Psoas muscle (tissue), 8 donors: ENCODE data around the gene CDH20. TPM values are rescaled to one million over a fixed set of nuclear protein-coding genes. Genes with fewer than 3 reads are reported as not detected.
"Not testable (repeated sequence)": the region's sequence is repeated elsewhere in the genome, so short reads cannot be mapped to it uniquely, and the experiment has no call there.

Experiments used
- ATAC-seq, 4 donors: fragments of 200-7000 bp; cut with Tn5 transposase; one replicate each; pipeline ENCODE4 v1.9.1; 2020; ENCODE audit warnings: moderate library complexity in 3 of 4, mild to moderate bottlenecking in 2 of 4
- DNase-seq, 2 donors: peaks; one replicate each; pipeline ENCODE4 v3.0.0-alpha.2; 2020
- H3K27ac ChIP-seq: fragments of 200-600 bp; one replicate; pipeline ENCODE4 v1.8.0; 2022
- H3K27me3 ChIP-seq, 3 donors: fragments of 200-600 bp in 1 of 3; one replicate each; pipeline versions ENCODE4 v1.6.1 to v1.8.0; 2013 to 2022; ENCODE audit warnings: low read length in 2 of 3, mild to moderate bottlenecking in 2 of 3, moderate library complexity in 1 of 3; ENCODE audit not compliant: insufficient read depth in 3 of 3
- H3K36me3 ChIP-seq, 2 donors: fragments of 200-600 bp in 1 of 2; one replicate each; pipeline versions ENCODE4 v1.6.1 to v1.8.0; 2013 to 2022; ENCODE audit warnings: low read depth in 1 of 2, mild to moderate bottlenecking in 1 of 2, moderate library complexity in 1 of 2; ENCODE audit not compliant: insufficient read depth in 1 of 2
- H3K4me1 ChIP-seq: fragments of 200-600 bp; one replicate; pipeline ENCODE4 v1.8.0; 2022
- H3K4me3 ChIP-seq: fragments of 200-600 bp; one replicate; pipeline ENCODE4 v1.8.0; 2022; ENCODE audit warnings: mild to moderate bottlenecking
- H3K9me3 ChIP-seq: fragments of 200-600 bp; one replicate; pipeline ENCODE4 v1.8.0; 2022
- whole genome bisulfite sequencing, 3 donors: extraction: QIAGEN DNeasy Blood & Tissue Kit; methylation state at CpG; one replicate each; pipeline versions ENCODE4 v1.1.6 to v1.1.7; 2013; 5-methylcytosine and 5-hydroxymethylcytosine counted together
- intact Hi-C, 2 donors: fragments of 100-400 bp; cut with DNase I; formaldehyde crosslinking; loops; one replicate each; pipeline versions ENCODE4 v1.11.0 to v1.14.2; 2022
- polyA plus RNA-seq, 3 donors: library from polyadenylated mRNA; stranded (reverse); fragments of 200-250 nt; gene quantifications; one replicate each; pipeline ENCODE4 v1.2.3, GENCODE V29; 2013
- total RNA-seq, 4 donors: library from RNA; stranded (reverse); fragmentation: NEBNext Ultra II Directional in 2 of 4; extraction: Animal tissue kit (Norgen Biotek cat#: 25700) in 2 of 4; gene quantifications; one replicate each; pipeline versions ENCODE4 v1.2.1 to v1.2.4, GENCODE V29; 2021 to 2023
- TF ChIP-seq, protein P1 (sequence below): fragments of 200-600 bp; IDR thresholded peaks from one replicate; pipeline ENCODE4 v1.8.0; 2022; ENCODE audit warnings: antibody characterized with exemption
- donor health status: healthy with polysubstance abuse.
- donor health status: DM: no; HTN: no; CAD: no; lungs with moderate emphysema.
- donor health status: Bipolar disorder and iron deficiency.
- donor health status: healthy.
- donor health status: DM: yes; HTN: yes; CAD: no.
- donor health status: DM: no; HTN: no; CAD: no.
- donor health status: DM: no; HTN: no; CAD: no.
- donor health status: DM: yes; HTN: yes; CAD: no.

CDH20 gene
- total and polyA plus RNA-seq, 7 donors = 0.10 to 16.3 (median 2.6) TPM

DNA sequence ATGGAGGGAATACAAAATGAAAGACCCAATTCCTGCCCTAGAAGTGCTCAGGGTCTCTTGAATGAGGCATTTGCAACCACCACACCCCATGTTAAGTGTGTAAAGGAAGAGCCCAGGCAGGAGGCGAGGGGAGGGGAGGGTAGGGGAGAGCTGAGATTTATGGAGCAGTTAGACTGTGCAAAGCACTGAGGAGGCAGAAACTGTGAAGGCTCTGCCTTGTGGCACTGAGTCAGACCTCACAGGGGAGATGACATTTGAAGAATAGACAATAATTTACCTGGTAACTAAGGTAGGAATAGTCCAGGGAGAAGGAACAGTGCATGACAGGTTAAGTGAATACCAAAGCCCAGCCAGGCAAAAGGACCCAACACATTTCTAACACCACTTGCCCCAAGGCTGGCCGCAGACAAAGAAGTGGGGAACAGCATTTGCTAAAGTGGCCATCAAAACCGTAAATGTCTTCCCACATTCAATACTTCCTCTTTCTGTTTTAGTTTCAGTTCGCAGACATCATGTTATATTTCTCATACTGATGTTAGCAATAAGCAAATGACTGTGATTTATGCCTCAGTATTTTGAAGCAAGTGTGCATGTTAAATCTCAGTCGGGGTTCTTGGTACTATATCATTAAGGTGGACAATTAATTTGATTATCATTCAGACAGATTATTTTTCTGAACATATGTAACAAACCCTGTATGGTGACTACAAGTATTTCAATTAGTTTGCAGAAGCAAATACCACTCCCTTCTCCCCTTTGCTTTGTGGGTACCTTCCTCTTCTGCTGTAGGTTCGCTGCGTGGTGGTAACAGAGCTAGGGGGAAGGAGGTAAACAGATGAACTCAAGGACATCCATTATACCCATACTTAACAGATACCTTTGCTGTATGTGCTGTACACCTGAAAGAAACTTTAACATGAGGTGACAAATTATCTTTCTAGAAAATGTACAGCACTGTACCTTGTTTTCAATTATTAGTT, 27.5 kb downstream of the CDH20 start:
- intact Hi-C loops = no loop called here
- H3K36me3 ChIP-seq = no peaks in the 10 kb centered on the region
- ATAC-seq (no peak), DNase-seq (no peak)
- WGBS, 3 donors = 70 to 76% (median 74%) methylated on average over 7 of the region's 7 CpGs
- H3K27ac ChIP-seq = no peak overlapping the region
- TF ChIP-seq, protein P1, sequence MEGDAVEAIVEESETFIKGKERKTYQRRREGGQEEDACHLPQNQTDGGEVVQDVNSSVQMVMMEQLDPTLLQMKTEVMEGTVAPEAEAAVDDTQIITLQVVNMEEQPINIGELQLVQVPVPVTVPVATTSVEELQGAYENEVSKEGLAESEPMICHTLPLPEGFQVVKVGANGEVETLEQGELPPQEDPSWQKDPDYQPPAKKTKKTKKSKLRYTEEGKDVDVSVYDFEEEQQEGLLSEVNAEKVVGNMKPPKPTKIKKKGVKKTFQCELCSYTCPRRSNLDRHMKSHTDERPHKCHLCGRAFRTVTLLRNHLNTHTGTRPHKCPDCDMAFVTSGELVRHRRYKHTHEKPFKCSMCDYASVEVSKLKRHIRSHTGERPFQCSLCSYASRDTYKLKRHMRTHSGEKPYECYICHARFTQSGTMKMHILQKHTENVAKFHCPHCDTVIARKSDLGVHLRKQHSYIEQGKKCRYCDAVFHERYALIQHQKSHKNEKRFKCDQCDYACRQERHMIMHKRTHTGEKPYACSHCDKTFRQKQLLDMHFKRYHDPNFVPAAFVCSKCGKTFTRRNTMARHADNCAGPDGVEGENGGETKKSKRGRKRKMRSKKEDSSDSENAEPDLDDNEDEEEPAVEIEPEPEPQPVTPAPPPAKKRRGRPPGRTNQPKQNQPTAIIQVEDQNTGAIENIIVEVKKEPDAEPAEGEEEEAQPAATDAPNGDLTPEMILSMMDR = no peak
- no peaks in the 10 kb centered on the region for H3K9me3 ChIP-seq
- no peaks in the 10 kb centered on the region for H3K27me3 ChIP-seq
- no peak overlapping the region for H3K4me3 ChIP-seq
- H3K4me1 ChIP-seq = no peaks in the 10 kb centered on the region

DNA sequence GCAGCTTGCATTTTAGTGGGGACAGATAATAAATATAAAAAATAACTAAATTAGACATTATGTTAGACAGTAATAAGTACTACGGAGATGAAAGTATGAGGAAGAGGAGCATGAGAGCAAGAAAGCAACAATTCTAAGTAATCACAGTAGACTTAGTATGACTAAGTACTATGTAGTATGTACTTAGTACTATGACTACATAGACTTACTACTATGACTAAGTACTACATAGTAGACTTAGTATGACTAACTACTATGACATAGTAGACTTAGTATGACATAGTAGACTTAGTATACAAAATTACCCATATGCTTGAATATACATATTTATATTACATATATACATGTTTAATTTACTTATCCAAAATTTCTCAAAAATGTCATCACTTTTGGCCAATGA, 29.3 kb downstream of the CDH20 start:
- Histone ChIP-seq H3K4me1 (no peaks in the 10 kb centered on the region), H3K27me3 (no peaks in the 10 kb centered on the region), H3K4me3 (no peak overlapping the region), H3K27ac (no peak overlapping the region), H3K36me3 (no peaks in the 10 kb centered on the region), H3K9me3 (no peaks in the 10 kb centered on the region)
- TF ChIP-seq, protein P1 = no peak
- ATAC-seq = no peak
- no peak for DNase-seq
- intact Hi-C loops = no loop called here
- WGBS, 3 donors = 88 to 100% (median 90%) methylated on average over 1 of the region's 1 CpG

DNA sequence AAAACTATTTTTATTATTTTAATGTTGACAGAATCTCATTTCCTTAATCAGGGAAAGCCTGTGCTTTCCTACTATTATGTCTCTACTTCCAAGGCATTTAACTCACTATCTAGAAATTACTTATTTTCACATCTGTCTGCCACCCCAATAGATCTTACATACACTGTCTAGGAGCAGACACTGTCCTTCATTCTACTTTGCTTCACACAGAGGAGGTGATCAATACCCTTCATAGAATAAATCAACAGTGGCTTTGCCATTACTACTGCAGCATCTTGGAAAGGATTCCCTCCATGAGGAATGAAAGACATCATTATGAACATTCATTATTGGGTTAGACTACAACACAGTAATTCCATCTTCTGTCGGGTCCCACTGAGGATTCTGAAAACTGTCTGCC, 31.7 kb downstream of the CDH20 start:
- ATAC-seq (no peak), DNase-seq (no peak)
- intact Hi-C loops = no loop called here
- Histone ChIP-seq H3K36me3 (no peaks in the 10 kb centered on the region), H3K27ac (no peak overlapping the region), H3K4me3 (no peak overlapping the region), H3K4me1 (no peaks in the 10 kb centered on the region), H3K27me3 (no peaks in the 10 kb centered on the region), H3K9me3 (no peaks in the 10 kb centered on the region)
- 77 to 81% (median 78%) methylated on average over 1 of the region's 1 CpG for WGBS, 3 donors
- TF ChIP-seq, protein P1 = no peak

DNA sequence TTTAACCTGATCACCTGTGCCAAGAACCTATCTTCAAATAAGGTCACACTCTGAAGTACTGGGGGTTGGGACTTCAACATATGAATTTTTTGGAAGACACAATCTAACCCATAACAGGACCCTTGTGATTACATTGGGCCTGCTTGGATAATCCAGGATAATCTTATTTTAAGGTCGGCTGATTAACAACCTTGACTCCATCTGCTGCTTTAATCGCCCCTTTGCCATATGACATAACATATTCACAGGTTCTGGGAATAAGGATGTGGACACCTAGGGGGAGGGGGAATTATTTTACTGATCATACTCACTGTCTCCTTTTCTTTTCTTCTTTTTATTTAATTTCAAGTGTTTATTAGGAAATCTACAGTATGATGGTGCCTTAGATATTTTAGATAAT, 34.8 kb downstream of the CDH20 start:
- intact Hi-C loops = no loop called here
- Histone ChIP-seq H3K4me1 (no peaks in the 10 kb centered on the region), H3K27me3 (no peaks in the 10 kb centered on the region), H3K36me3 (no peaks in the 10 kb centered on the region), H3K9me3 (no peaks in the 10 kb centered on the region), H3K4me3 (no peak overlapping the region), H3K27ac (no peak overlapping the region)
- DNase-seq (no peak), ATAC-seq (no peak)
- TF ChIP-seq, protein P1 = no peak
- 68 to 75% (median 73%) methylated on average over 2 of the region's 2 CpGs for WGBS, 3 donors

DNA sequence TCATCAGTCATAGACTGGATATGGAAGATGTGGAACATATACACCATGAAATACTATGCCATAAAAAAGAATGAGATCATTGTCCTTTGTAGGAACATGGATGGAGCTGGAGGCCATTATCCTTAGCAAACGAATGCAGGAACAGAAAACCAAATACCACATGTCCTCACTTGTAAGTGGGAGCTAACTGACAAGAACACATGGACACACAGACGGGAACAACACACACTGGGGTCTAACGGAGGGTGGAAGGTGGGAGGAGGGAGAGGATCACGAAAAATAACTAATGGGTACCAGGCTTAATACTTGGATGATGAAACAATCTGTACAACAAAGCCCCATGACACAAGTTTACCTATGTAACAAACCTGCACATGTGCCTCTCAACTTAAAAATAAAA, 36.4 kb downstream of the CDH20 start:
- H3K27ac ChIP-seq, intact Hi-C loops, ATAC-seq, DNase-seq, H3K4me3 ChIP-seq, H3K27me3 ChIP-seq, H3K4me1 ChIP-seq, H3K9me3 ChIP-seq, H3K36me3 ChIP-seq: not testable (repeated sequence)
- 31 to 42% (median 34%) methylated on average over 4 of the region's 4 CpGs for WGBS, 3 donors
